SK-N-SH treated with all-trans-retinoic acid at 6 μM for 48 hours (cell line): ENCODE measurements around the gene FAF2.

Source experiments
- ARNTL ChIP-seq: fragments of 450-650 bp; formaldehyde crosslinking; IDR thresholded peaks from 2 replicates; pipeline ENCODE4 v1.5.0; 2020; ENCODE audit warnings: low read depth, mild to moderate bottlenecking, moderate library complexity, borderline replicate concordance
- BACH2 ChIP-seq: fragments of 250-450 bp; sonication (Bioruptor Pico); IDR thresholded peaks from 2 replicates; pipeline ENCODE4 v1.9.0; 2021; ENCODE audit warnings: mild to moderate bottlenecking, borderline replicate concordance
- GLIS3 ChIP-seq: fragments of 250-450 bp; sonication (Bioruptor Pico); IDR thresholded peaks from 2 replicates; pipeline ENCODE4 v1.5.0; 2020; ENCODE audit warnings: mild to moderate bottlenecking, moderate library complexity
- OSR1 ChIP-seq: fragments of 250-450 bp; sonication (Bioruptor Pico); IDR thresholded peaks from 2 replicates; pipeline ENCODE4 v1.8.0; 2022; ENCODE audit warnings: moderate library complexity, mild to moderate bottlenecking, inconsistent platforms
- PPARA ChIP-seq: fragments of 250-450 bp; sonication (Bioruptor Pico); IDR thresholded peaks from 2 replicates; pipeline ENCODE4 v1.5.0; 2020; ENCODE audit warnings: mild to moderate bottlenecking, borderline replicate concordance
- RARB ChIP-seq: fragments of 250-450 bp; sonication (Bioruptor Pico); IDR thresholded peaks from 2 replicates; pipeline ENCODE4 v1.8.0; 2021; ENCODE audit warnings: mild to moderate bottlenecking, moderate library complexity
- TOX ChIP-seq: fragments of 250-450 bp; sonication (Bioruptor Pico); IDR thresholded peaks from 2 replicates; pipeline ENCODE4 v1.8.0; 2021; ENCODE audit warnings: mild to moderate bottlenecking, moderate library complexity, borderline replicate concordance
- ZFP3 ChIP-seq: fragments of 250-450 bp; sonication (Bioruptor Pico); IDR thresholded peaks from 2 replicates; pipeline ENCODE4 v1.5.0; 2020; ENCODE audit warnings: mild to moderate bottlenecking, moderate library complexity
- ZNF565 ChIP-seq: fragments of 450-650 bp; formaldehyde crosslinking; conservative IDR thresholded peaks from 2 replicates; pipeline ENCODE4 v1.5.0; 2020; ENCODE audit warnings: low read depth, mild to moderate bottlenecking, moderate library complexity
- ZNF70 ChIP-seq: fragments of 450-650 bp; formaldehyde crosslinking; IDR thresholded peaks from 2 replicates; pipeline ENCODE4 v1.5.0; 2020; ENCODE audit warnings: mild to moderate bottlenecking, moderate library complexity
- ZNF8 ChIP-seq: fragments of 450-650 bp; formaldehyde crosslinking; IDR thresholded peaks from 2 replicates; pipeline ENCODE4 v1.5.0; 2020; ENCODE audit warnings: mild to moderate bottlenecking, moderate library complexity
- TF ChIP-seq, protein P1 (sequence below): fragments of 250-450 bp; sonication (Bioruptor Pico); IDR thresholded peaks from 2 replicates; pipeline ENCODE4 v1.8.0; 2020; ENCODE audit warnings: mild to moderate bottlenecking, moderate library complexity, borderline replicate concordance

DNA sequence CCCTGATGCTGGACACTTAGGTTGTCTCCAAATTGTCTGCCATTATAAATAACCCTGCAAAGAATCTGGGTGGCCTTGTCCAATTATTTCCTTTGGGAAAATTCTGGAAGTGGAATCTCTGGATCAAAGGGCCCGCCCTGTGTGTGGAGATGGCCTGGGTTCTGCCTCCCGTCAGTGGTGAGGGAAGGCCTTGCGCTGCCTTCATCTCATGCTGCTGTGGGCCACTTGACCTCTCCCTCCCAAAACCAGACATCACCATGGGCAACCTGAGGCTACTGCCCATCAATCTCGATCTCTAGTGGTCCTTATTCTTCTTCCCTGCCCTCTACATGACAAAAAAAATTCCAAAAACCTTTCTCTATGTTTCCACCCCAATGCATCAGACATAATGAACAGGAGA, 38.4 kb upstream of the FAF2 start:
- TF ChIP-seq ARNTL (CRISPR knock-in tag) (no peak), RARB (CRISPR knock-in tag) (no peak), OSR1 (CRISPR knock-in tag) (no peak), ZNF565 (CRISPR knock-in tag) (no peak), PPARA (CRISPR knock-in tag) (no peak), GLIS3 (no peak), BACH2 (CRISPR knock-in tag) (no peak), ZNF8 (no peak), ZNF70 (no peak), ZFP3 (no peak), TOX (CRISPR knock-in tag) (no peak)
- TF ChIP-seq, protein P1, sequence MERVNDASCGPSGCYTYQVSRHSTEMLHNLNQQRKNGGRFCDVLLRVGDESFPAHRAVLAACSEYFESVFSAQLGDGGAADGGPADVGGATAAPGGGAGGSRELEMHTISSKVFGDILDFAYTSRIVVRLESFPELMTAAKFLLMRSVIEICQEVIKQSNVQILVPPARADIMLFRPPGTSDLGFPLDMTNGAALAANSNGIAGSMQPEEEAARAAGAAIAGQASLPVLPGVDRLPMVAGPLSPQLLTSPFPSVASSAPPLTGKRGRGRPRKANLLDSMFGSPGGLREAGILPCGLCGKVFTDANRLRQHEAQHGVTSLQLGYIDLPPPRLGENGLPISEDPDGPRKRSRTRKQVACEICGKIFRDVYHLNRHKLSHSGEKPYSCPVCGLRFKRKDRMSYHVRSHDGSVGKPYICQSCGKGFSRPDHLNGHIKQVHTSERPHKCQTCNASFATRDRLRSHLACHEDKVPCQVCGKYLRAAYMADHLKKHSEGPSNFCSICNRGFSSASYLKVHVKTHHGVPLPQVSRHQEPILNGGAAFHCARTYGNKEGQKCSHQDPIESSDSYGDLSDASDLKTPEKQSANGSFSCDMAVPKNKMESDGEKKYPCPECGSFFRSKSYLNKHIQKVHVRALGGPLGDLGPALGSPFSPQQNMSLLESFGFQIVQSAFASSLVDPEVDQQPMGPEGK = no peak
